GM12865 (cell line): ENCODE results near the gene ACBD6.
A peak's percentile ranks its signal among the peaks of the same experiment; 100 is the strongest.

ENCODE experiments used
- DNase-seq: peaks from one replicate; pipeline ENCODE4 v3.0.0; 2010; ENCODE audit warnings: low read depth
- H3K4me3 ChIP-seq: 2 replicates; pipeline ENCODE4 v1.5.1; 2011; ENCODE audit warnings: mild to moderate bottlenecking, low read depth, low read length, control low read depth
- CTCF ChIP-seq: IDR thresholded peaks from 2 replicates; pipeline ENCODE4 v1.5.1; 2011; ENCODE audit warnings: low read length, control low read depth, low read depth, inconsistent platforms; ENCODE audit not compliant: insufficient read depth; ENCODE audit errors: missing control alignments

Gene ACBD6

GRCh38 chr1:180489976-180490375 is 12.4 kb downstream of the ACBD6 start:
- H3K4me3 ChIP-seq: no peak overlapping the region
- TF ChIP-seq CTCF: no peak
- no peak for DNase-seq

DNA sequence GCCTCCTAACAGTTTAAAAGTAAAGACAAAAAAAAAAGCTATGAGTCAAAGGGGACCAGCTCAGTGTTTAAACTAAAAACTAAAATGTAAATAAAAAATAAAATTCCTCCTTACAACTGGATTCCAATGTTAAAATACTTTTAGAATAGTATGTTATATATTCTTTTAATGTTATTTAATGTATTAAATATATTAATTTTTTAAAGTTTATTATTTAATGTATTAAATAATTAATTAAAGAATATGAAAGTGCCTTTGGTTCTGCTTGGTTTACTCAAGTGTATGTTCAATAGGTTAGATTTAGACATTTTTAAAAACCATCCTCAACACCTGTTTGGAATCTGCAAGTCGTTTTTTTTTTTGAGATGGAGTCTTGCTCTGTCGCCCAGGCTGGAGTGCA is 13.1 kb downstream of the ACBD6 start:
- no peak overlapping the region for H3K4me3 ChIP-seq
- no peak for DNase-seq
- no peak for TF ChIP-seq CTCF

DNA sequence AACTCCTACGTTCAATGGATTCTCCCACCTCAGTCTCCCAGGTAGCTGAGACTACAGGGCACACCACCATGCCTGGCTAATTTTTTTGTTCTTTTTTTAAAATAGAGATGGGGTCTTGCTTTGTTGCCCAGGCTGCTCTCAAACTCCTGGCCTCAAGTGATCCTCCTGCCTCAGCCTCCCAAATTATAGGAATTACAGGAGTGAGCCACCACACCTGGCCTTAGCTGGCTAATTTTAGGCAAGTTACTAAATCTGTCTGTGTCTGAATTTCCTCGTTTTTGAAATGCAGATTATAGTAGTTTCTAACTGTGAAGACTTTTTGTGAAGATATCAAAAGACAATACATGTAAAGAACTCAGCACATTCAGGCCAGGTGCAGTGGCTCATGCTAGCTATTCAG is 13.7 kb downstream of the ACBD6 start:
- DNase-seq: no peak
- no peak overlapping the region for H3K4me3 ChIP-seq
- no peak for TF ChIP-seq CTCF

- no peak for TF ChIP-seq CTCF
Measured at GRCh38 chr1:180486092-180486491, 16.3 kb downstream of the ACBD6 start.

DNA sequence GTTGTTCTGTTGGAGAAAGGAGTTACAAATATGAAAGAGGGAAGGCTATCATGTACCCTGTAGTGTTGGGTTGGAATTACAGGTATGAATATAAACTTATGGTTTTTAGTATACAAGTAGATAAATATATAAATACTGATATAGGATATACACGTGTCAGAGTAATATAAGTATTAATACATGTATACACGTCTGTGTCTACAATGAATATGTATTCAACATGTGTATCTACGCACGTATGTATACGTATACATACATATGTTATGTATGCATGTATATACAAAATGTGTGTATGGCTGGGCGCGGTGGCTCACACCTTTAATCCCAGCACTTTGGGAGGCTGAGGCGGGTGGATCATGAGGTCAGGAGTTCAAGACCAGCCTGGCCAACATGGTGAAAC is 17.9 kb downstream of the ACBD6 start:
- no peak overlapping the region for H3K4me3 ChIP-seq
- DNase-seq: no peak
- no peak for TF ChIP-seq CTCF

More at GRCh38 chr1:180486092-180486491, 16.3 kb downstream of the ACBD6 start:
- H3K4me3 ChIP-seq: no peak overlapping the region
- DNase-seq: no peak

- DNase-seq: peak; percentile 58
- H3K4me3 ChIP-seq: no peak overlapping the region
- TF ChIP-seq CTCF: peak; percentile 60
Measured at GRCh38 chr1:180482425-180483275, 19.7 kb downstream of the ACBD6 start.

GRCh38 chr1:180470031-180470430 is 32.3 kb downstream of the ACBD6 start:
- DNase-seq: no peak
- TF ChIP-seq CTCF: no peak
- H3K4me3 ChIP-seq: no peak overlapping the region
